ENCODE measurements around the gene SLC17A5.
"Not testable (repeated sequence)": the region's sequence is repeated elsewhere in the genome, so short reads cannot be mapped to it uniquely, and the experiment has no call there.

The SLC17A5 gene, protein sequence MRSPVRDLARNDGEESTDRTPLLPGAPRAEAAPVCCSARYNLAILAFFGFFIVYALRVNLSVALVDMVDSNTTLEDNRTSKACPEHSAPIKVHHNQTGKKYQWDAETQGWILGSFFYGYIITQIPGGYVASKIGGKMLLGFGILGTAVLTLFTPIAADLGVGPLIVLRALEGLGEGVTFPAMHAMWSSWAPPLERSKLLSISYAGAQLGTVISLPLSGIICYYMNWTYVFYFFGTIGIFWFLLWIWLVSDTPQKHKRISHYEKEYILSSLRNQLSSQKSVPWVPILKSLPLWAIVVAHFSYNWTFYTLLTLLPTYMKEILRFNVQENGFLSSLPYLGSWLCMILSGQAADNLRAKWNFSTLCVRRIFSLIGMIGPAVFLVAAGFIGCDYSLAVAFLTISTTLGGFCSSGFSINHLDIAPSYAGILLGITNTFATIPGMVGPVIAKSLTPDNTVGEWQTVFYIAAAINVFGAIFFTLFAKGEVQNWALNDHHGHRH

DNA sequence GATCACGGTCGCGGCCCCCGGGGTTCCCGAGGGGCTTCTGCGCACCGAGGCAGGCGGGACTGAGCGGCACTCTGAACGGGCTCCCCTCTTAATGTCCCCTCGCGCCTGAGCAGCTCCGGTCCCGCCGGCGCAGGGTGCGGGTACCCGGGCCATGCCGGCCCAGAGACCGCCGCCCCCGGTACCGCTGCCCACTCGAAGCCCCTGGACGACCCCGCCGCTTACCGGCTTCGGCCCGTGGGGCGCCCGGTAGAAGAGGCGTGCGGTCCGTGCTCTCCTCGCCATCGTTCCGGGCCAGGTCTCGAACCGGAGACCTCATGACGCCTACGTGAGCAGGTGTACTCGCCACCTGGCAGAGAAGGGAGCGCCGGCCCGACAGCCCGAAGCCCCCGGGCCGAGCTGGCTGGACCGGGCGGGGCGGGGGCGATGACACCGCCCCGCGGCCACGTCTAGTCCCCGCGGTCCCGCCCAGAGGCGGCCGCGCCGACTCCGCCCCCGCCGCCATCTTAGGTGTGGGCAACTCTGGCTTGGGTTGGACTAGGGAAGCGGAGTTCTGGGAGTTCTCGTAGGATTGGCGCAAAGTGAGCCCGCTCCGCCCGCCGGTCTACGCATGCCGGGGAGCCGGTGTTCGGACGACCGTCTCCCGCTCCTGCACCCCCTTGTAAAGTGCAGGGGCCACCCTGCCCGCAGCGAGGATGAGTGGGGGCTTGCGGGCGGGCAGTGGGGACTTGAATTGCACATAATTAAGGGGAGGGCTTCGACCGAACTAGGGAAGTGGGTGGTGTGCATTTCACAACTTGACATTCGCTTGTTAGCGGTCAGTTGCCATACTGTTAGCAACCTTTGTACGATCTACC, at the start of gene SLC17A5:
Gene SLC17A5, minus strand, starts transcription at position 422 of the 854 bp plus-strand sequence. Its CDS starts 106 bp downstream, at position 316.
- DNase-seq (ENCODE audit: low read depth, low spot score), result peak; percentile 58
- peak within 1 kb of the TSS; percentile 67 for H3K27ac ChIP-seq

DNA sequence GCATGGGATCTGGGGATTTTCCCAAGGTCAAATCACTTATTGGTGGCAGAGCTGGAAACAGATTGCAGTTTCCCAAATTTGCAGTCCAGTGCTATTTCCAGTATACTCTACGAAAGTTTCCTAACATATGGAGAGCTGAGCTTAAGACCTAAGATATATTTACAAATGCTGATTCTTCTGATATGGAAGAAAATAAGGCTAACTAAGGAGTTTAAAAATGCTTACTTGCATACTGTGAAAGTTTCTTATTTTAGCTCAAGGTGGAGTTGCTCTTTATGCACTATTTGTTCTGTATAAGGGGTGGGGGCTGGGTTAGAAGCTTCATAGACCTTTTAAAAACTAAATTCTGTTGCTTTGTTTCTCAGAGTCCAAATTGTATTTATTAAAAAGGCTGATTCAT, 49.7 kb upstream of the SLC17A5 start:
- no peak for DNase-seq (ENCODE audit: low read depth, low spot score)
- peak overlapping the region; percentile 97 for H3K27ac ChIP-seq

- H3K27ac ChIP-seq, result peak overlapping the region; percentile 97
- no peak for DNase-seq (ENCODE audit: low read depth, low spot score)
Observed at GRCh38 chr6:73702444-73702843, 48.7 kb upstream of the SLC17A5 start.

- H3K27ac ChIP-seq, result peak overlapping the region; percentile 18
Observed at GRCh38 chr6:73699676-73700459, 46.1 kb upstream of the SLC17A5 start.

DNA sequence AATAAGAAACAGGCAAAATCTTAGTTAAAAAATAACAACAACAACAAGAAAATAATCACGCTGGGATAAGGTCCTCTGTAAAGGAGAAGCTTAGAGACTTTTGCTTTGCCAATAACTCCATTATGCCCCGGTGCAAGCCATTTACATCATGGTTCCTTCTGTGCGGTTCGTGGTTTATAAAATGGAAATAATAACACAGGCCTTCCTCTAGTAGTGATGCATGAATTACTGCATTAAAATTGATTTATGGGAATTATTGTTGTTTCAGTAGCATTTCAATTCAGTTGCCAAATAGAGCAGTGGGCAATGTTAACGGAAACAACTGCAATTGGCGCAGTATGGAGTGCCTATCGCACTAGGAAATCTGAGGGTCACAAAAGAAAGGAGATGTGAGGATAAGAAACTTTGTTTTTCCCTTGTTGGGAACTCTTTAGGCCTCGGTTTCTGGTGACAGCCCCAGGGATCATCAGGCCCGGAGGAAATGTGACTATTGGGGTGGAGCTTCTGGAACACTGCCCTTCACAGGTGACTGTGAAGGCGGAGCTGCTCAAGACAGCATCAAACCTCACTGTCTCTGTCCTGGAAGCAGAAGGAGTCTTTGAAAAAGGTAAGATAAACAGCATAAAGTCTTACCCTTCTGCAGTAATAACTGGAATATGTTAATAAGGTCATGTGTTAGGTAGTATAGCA, 43.3 kb upstream of the SLC17A5 start:
- DNase-seq (ENCODE audit: low read depth, low spot score), result no peak
- H3K27ac ChIP-seq, result peak overlapping the region; percentile 93

More at GRCh38 chr6:73699676-73700459, 46.1 kb upstream of the SLC17A5 start:
- DNase-seq (ENCODE audit: low read depth, low spot score), result no peak

DNA sequence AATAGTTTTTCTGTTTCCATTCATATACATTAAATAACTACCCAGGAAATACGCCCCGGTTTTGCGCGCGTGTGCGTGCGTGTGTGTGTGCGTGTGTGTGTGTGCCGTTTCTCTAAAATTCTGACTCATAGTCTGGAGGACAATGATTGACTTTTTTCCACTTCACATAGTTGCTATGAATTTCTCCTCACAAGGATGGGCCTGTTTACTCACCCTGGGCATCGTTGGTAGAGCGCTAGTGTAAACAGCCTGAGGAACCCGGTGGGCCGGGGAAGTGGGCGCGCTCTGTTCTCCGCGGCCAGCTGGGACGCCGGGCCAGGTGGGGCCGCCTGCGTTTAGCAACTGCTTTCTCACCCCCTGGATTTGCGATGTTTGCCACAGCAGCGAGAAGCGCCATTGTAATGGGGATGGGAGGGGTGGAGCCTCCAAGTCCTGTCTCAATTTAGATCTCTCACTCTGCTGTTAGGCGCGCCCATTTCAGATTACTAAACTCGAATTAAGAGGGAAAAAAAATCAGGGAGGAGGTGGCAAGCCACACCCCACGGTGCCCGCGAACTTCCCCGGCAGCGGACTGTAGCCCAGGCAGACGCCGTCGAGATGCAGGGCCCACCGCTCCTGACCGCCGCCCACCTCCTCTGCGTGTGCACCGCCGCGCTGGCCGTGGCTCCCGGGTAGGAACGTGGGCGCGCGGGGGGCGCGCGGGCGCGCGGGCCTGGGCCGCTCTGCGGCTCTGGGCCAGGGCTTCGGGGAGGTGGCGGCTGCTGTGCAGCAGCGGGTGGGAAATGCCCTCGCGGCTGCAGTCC, 42.0 kb upstream of the SLC17A5 start, which contains the start of gene CD109:
Gene CD109, plus strand, starts transcription at position 585 of the 803 bp plus-strand sequence. Its CDS starts 13 bp downstream, at position 598.
- peak within 1 kb of the TSS; percentile 93 for H3K27ac ChIP-seq
- peak; percentile 78 for DNase-seq (ENCODE audit: low read depth, low spot score)

DNA sequence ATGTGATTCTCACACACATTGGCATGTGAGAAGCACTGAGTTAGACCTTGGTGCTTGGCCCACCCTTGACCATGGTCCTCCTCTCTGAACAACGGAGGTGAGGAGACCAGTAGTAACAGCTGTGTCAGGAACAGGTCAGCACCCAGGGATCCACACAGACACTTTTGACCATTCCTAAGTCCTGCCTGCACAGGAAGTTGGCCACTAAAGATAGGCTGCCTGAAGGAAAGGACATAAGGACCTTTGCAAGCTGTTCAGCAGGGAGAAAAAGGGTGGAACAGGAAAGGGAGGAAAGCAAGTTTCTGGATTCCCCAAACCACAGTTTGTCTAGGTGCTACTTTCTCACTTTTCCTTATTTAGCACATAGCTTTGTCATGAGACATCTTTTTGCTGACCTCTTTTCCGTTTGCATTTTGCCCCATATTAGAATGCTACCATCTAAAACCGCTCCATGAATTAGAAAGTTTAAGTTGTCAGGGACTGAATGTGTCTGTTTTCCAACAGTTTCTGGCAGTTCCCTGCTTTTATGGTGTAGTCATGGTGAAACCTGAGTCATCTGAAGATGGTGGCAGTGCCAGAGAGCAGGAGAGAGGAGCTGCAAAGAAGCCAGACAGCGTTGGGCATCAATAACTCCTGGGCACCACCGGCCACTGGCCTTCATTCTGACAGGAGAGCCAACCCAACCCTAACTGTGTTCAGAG, 41.1 kb upstream of the SLC17A5 start:
- H3K27ac ChIP-seq, result peak overlapping the region; percentile 93
- DNase-seq (ENCODE audit: low read depth, low spot score), result no peak

- no peak for DNase-seq (ENCODE audit: low read depth, low spot score)
- H3K27ac ChIP-seq, result no peak overlapping the region
Observed at GRCh38 chr6:73691512-73691911, 37.7 kb upstream of the SLC17A5 start.

- DNase-seq (ENCODE audit: low read depth, low spot score), result no peak
- H3K27ac ChIP-seq, result no peak overlapping the region
Observed at GRCh38 chr6:73690056-73690455, 36.3 kb upstream of the SLC17A5 start.

- no peak overlapping the region for H3K27ac ChIP-seq
- DNase-seq (ENCODE audit: low read depth, low spot score), result no peak
Observed at GRCh38 chr6:73688351-73688750, 34.6 kb upstream of the SLC17A5 start.

GRCh38 chr6:73683574-73683973, 29.8 kb upstream of the SLC17A5 start:
- not testable (repeated sequence) for H3K27ac ChIP-seq; DNase-seq (ENCODE audit: low read depth, low spot score)

- H3K27ac ChIP-seq, result no peak overlapping the region
- DNase-seq (ENCODE audit: low read depth, low spot score), result no peak
Observed at GRCh38 chr6:73680289-73680918, 26.6 kb upstream of the SLC17A5 start.

DNA sequence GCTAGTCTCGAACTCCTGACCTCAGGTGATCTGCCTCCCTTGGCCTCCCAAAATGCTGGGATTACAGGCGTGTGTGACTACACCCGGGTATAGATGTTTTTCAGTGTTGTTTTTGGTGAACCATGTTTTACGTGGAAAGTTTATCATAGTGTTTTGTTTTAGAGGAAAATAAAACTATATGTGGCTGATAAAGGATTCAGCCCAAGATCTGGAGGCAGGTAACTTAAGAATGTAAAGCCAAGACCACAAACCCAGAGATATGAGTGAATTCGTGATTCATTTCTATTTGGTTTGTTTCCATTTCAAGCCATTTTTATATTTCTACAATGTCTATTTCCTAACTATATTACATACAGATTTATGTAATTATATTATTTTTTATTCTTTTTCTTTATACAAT, 26.1 kb upstream of the SLC17A5 start:
- not testable (repeated sequence) for H3K27ac ChIP-seq; DNase-seq (ENCODE audit: low read depth, low spot score)

DNA sequence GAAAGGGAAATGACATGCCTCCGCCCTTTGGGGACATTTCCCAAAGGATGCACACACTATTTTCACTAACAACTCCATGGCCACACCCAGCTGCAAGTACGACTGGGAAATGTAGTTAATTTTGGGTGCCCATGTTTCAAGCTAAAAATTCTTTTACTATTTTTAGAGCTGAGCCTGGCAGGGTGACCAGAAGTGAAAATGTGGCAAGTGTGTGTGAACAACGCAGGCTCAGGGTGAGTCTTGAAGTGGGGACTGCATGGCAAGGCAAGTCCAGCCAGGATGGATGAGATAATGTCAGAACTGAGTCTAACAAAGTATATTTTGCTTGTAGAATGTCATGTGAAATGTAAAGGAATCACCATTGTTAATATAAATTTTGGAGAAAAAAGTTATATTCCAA, 25.2 kb upstream of the SLC17A5 start:
- DNase-seq (ENCODE audit: low read depth, low spot score), result no peak
- H3K27ac ChIP-seq, result no peak overlapping the region

- DNase-seq (ENCODE audit: low read depth, low spot score), result no peak
- no peak overlapping the region for H3K27ac ChIP-seq
Observed at GRCh38 chr6:73675466-73676098, 21.8 kb upstream of the SLC17A5 start.

GRCh38 chr6:73671911-73672685, 18.3 kb upstream of the SLC17A5 start:
- no peak overlapping the region for H3K27ac ChIP-seq
- no peak for DNase-seq (ENCODE audit: low read depth, low spot score)
